Gastrocnemius medialis (tissue), 4 donors: Measurements from ENCODE around the gene PRSS38. TPM values are rescaled to one million over a fixed set of nuclear protein-coding genes. Genes with fewer than 3 reads are reported as not detected.

Experiments used
- ATAC-seq, 2 donors: fragments of 150-250 bp; one replicate each; pipeline ENCODE4 v1.9.1; 2016
- DNase-seq, 2 donors: peaks; one replicate each; pipeline ENCODE4 v3.0.0-alpha.2; 2019
- H3K27ac ChIP-seq, 4 donors: fragments of 200-600 bp; sonication (generic); 1 replicate in 1 of 4; 2 replicates in 3 of 4; pipeline ENCODE4 v1.5.1; 2016 to 2018; ENCODE audit warnings: mild to moderate bottlenecking in 2 of 4, moderate library complexity in 1 of 4
- H3K27me3 ChIP-seq, 3 donors: fragments of 200-600 bp; sonication (generic) in 2 of 3; 1 replicate in 1 of 3; 2 replicates in 2 of 3; pipeline versions ENCODE4 v1.5.1 to v1.6.0; 2016 to 2019; ENCODE audit warnings: mild to moderate bottlenecking in 1 of 3, moderate library complexity in 1 of 3
- H3K36me3 ChIP-seq, 2 donors: fragments of 200-600 bp; sonication (generic) in 1 of 2; one replicate each; pipeline ENCODE4 v1.5.1; 2017 to 2018
- H3K4me1 ChIP-seq, 2 donors: fragments of 200-600 bp; sonication (generic) in 1 of 2; one replicate each; pipeline ENCODE4 v1.5.1; 2016 to 2017; ENCODE audit warnings: mild to moderate bottlenecking in 2 of 2
- H3K4me3 ChIP-seq, 4 donors: fragments of 200-600 bp; sonication (generic) in 3 of 4; 1 replicate in 1 of 4; 2 replicates in 3 of 4; pipeline ENCODE4 v1.5.1; 2016 to 2019; ENCODE audit warnings: mild to moderate bottlenecking in 2 of 4
- H3K9me3 ChIP-seq, 3 donors: fragments of 200-600 bp; sonication (generic) in 2 of 3; 1 replicate in 1 of 3; 2 replicates in 2 of 3; pipeline ENCODE4 v1.5.1; 2016 to 2019
- POLR2A ChIP-seq, 2 donors: fragments of 450-650 bp; IDR thresholded peaks; one replicate each; pipeline ENCODE4 v1.6.1; 2017; ENCODE audit warnings: antibody characterized with exemption in 2 of 2, mild to moderate bottlenecking in 2 of 2, moderate library complexity in 2 of 2
- in situ Hi-C, 4 donors: fragments of 200-750 bp; cut with MboI; loops; one replicate each; pipeline versions ENCODE4 v1.15.0 to v1.8.0; 2017; ENCODE audit warnings: low sequenced_read_pairs in 4 of 4
- intact Hi-C: fragments of 100-400 bp; cut with DNase I; formaldehyde crosslinking; loops from one replicate; pipeline ENCODE4 v1.15.1; 2023; ENCODE audit warnings: low total_unique reads
- total RNA-seq, 4 donors: library from RNA; depleted of rRNA; stranded (reverse); fragments of >200 nt; gene quantifications; one replicate each; pipeline versions ENCODE4 v1.1.0 to v1.2.3, GENCODE V29; 2016
- TF ChIP-seq, protein P1 (sequence below), 5 experiments: fragments of 450-650 bp in 3 of 5; fragments of 200-600 bp in 2 of 5; sonication (generic) in 2 of 5; IDR thresholded peaks in 4 of 5; conservative IDR thresholded peaks in 1 of 5; 1 replicate in 4 of 5; 2 replicates in 1 of 5; pipeline ENCODE4 v1.5.1; 2016 to 2019; ENCODE audit warnings: antibody characterized with exemption in 5 of 5, mild to moderate bottlenecking in 3 of 5, moderate library complexity in 3 of 5

Gene PRSS38
- total RNA-seq, 4 donors from 2014 or later = not detected

DNA sequence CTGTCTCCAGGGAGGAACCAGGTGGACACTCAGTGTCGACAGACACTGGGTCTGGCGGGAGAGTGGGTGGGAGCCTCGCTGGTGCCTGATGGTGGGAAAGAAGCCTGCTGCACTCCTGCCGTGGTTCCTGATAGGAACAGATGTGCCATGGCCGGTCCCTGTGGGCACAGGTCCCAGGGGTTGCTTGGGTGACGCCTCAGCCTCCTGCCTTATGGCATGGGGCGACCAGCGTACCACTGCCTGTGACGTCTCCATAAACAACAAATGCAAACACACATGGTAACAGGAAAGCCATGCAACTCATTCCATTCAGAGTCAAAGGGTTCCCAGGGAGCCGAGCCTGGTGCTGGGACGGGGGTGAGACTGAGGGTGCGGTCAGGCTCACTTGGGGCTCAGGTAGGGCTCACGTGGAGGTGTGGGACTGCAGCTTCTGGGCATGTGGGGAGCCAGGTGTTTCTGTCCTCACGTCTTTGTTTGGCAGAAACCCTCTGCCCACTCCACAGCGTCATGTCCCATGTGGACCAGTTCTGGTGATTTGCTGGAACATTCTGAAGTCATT is 45.5 kb upstream of the PRSS38 start:
- no peak for DNase-seq
- no peaks in the 10 kb centered on the region for H3K27me3 ChIP-seq

DNA sequence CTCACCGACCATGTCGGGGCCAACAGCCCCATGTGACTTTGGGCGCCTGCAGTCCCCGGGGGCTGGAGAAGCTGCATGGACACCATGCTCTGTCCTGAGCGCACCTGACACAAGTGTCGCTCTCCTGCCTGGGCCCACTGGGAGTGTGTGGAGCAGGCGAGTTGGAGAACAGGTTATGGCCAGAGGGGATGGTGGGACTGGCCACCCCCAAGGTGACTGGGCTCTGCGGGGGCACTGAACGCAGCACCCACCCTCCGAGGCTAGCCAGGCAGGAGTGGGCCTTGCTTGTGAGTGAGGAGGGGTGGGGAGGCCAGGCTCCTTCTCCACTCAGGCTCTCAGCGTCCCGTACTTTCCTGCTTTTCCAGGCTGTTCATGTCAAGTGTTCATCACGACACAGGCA is 44.7 kb upstream of the PRSS38 start:
- ATAC-seq = no peak
- Histone ChIP-seq H3K9me3 (no peaks in the 10 kb centered on the region), H3K4me1 (no peaks in the 10 kb centered on the region), H3K27me3 (no peaks in the 10 kb centered on the region), H3K27ac (no peak overlapping the region), H3K4me3 (no peak overlapping the region), H3K36me3 (peaks cover 0 to 22% of the 10 kb centered on the region in 2 donors)
- TF ChIP-seq, protein P1, sequence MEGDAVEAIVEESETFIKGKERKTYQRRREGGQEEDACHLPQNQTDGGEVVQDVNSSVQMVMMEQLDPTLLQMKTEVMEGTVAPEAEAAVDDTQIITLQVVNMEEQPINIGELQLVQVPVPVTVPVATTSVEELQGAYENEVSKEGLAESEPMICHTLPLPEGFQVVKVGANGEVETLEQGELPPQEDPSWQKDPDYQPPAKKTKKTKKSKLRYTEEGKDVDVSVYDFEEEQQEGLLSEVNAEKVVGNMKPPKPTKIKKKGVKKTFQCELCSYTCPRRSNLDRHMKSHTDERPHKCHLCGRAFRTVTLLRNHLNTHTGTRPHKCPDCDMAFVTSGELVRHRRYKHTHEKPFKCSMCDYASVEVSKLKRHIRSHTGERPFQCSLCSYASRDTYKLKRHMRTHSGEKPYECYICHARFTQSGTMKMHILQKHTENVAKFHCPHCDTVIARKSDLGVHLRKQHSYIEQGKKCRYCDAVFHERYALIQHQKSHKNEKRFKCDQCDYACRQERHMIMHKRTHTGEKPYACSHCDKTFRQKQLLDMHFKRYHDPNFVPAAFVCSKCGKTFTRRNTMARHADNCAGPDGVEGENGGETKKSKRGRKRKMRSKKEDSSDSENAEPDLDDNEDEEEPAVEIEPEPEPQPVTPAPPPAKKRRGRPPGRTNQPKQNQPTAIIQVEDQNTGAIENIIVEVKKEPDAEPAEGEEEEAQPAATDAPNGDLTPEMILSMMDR (IDR thresholded peaks at IDR 0.05 in 4 of 5, conservative IDR thresholded peaks at IDR 0.05 in 1 of 5) = no peak
- no peak for TF ChIP-seq POLR2A (IDR thresholded peaks at IDR 0.05)
- in situ Hi-C loops = loop anchor here in 2 of 4 donors (10.0 to 25.0 kb wide), 3 partner anchors 184 to 316 kb away; partner anchors contain the start of gene ARF1 (in 1 of the 2)
- no peak for DNase-seq
- intact Hi-C loops = no loop called here

More for the DNA sequence above, 45.5 kb upstream of the PRSS38 start:
- no peaks in the 10 kb centered on the region for H3K4me1 ChIP-seq
- in situ Hi-C loops (loop anchor here in 3 of 4 donors (10.0 to 25.0 kb wide), 4 partner anchors 165 to 317 kb away; partner anchors contain the start of gene ARF1 (in 1 of the 3)), intact Hi-C loops (no loop called here)
- H3K9me3 ChIP-seq = no peaks in the 10 kb centered on the region
- ATAC-seq = no peak
- no peak overlapping the region for H3K4me3 ChIP-seq
- H3K27ac ChIP-seq = no peak overlapping the region
- H3K36me3 ChIP-seq = peaks cover 0 to 21% of the 10 kb centered on the region in 2 donors
- TF ChIP-seq, protein P1 (IDR thresholded peaks at IDR 0.05 in 4 of 5, conservative IDR thresholded peaks at IDR 0.05 in 1 of 5) = no peak
- TF ChIP-seq POLR2A (IDR thresholded peaks at IDR 0.05) = no peak

DNA sequence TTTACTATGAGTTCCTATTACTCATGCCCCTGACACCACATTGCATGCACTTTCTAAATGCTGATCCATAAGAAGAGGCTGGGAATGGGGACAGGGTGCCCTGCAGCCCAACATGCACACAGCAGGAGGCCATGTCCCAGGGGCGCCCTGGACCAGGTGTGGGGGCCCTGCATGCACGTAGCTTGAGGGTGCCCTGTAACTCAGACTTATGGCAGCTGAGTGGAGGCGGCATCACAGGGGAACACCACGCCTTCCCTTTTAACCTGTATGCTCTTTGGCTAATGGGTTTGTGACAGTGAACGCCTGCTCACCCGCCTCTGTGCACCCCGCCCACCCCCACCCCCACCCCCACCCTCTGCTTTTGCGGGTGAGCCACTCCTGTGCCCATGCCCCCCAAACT is 44.1 kb upstream of the PRSS38 start:
- intact Hi-C loops = no loop called here
- Histone ChIP-seq H3K9me3 (no peaks in the 10 kb centered on the region), H3K27ac (no peak overlapping the region), H3K36me3 (peaks cover 0 to 27% of the 10 kb centered on the region in 2 donors), H3K4me1 (no peaks in the 10 kb centered on the region), H3K27me3 (no peaks in the 10 kb centered on the region), H3K4me3 (no peak overlapping the region)
- TF ChIP-seq, protein P1 (IDR thresholded peaks at IDR 0.05 in 4 of 5, conservative IDR thresholded peaks at IDR 0.05 in 1 of 5) = no peak
- no peak for TF ChIP-seq POLR2A (IDR thresholded peaks at IDR 0.05)
- DNase-seq (no peak), ATAC-seq (no peak)
- in situ Hi-C loops = loop anchor here in 2 of 4 donors (10.0 to 25.0 kb wide), 3 partner anchors 183 to 316 kb away; partner anchors contain the start of gene ARF1 (in 1 of the 2)

DNA sequence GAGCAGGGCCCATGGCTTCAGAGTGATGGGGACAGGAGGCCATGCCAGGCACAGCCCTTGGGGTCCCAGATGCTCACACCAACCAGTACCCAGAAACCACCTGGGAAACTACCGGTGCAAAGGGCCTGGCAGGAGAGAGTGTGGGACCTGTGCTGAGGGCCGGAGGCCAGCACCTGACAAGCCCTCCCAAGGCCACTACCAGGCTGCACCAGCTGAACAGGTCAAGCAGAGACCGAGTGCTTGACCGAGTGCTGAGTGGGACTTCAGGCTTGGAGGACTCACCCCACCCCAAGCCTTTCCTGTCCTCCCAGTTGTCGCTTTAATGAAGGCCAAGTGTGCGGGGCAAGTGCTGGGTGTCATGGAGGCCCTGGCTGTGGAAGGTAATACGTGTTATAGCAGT is 43.7 kb upstream of the PRSS38 start:
- DNase-seq = no peak
- no peaks in the 10 kb centered on the region for H3K9me3 ChIP-seq
- intact Hi-C loops = no loop called here
- no peaks in the 10 kb centered on the region for H3K4me1 ChIP-seq
- TF ChIP-seq POLR2A (IDR thresholded peaks at IDR 0.05) = no peak
- TF ChIP-seq, protein P1 (IDR thresholded peaks at IDR 0.05 in 4 of 5, conservative IDR thresholded peaks at IDR 0.05 in 1 of 5) = no peak
- no peak overlapping the region for H3K4me3 ChIP-seq
- no peaks in the 10 kb centered on the region for H3K27me3 ChIP-seq
- peaks cover 0 to 31% of the 10 kb centered on the region in 2 donors for H3K36me3 ChIP-seq
- in situ Hi-C loops = loop anchor here in 2 of 4 donors (10.0 to 25.0 kb wide), 3 partner anchors 183 to 316 kb away; partner anchors contain the start of gene ARF1 (in 1 of the 2)
- ATAC-seq = no peak
- H3K27ac ChIP-seq = no peak overlapping the region
